Lung (tissue), 12 donors: ENCODE measurements around the gene KCNK2. TPM values are rescaled to one million over a fixed set of nuclear protein-coding genes. Genes with fewer than 3 reads are reported as not detected.

Experiments
- ATAC-seq: fragments of 200-7000 bp; cut with Tn5 transposase; one replicate; pipeline ENCODE4 v1.9.1; 2020; ENCODE audit warnings: moderate number of reproducible peaks; ENCODE audit not compliant: insufficient read depth, low FRiP score
- DNase-seq, 3 donors: peaks; one replicate each; pipeline ENCODE4 v3.0.0-alpha.2; 2013 to 2017
- H3K27ac ChIP-seq, 2 donors: one replicate each; pipeline ENCODE4 v1.5.1; 2013; ENCODE audit warnings: mild to moderate bottlenecking in 2 of 2, moderate library complexity in 2 of 2, control low read depth in 1 of 2, inconsistent platforms in 1 of 2, low read depth in 1 of 2, low read length in 1 of 2
- H3K27me3 ChIP-seq, 3 donors: one replicate each; pipeline ENCODE4 v1.5.1; 2013; ENCODE audit warnings: low read length in 2 of 3; ENCODE audit not compliant: control insufficient read depth in 3 of 3, insufficient read depth in 3 of 3
- H3K36me3 ChIP-seq, 4 donors: one replicate each; pipeline ENCODE4 v1.5.1; 2013; ENCODE audit warnings: low read length in 4 of 4, mild to moderate bottlenecking in 1 of 4, moderate library complexity in 1 of 4; ENCODE audit not compliant: control insufficient read depth in 4 of 4, insufficient read depth in 4 of 4
- H3K4me1 ChIP-seq, 5 donors: one replicate each; pipeline ENCODE4 v1.5.1; 2013; ENCODE audit warnings: low read length in 5 of 5, mild to moderate bottlenecking in 2 of 5, moderate library complexity in 1 of 5; ENCODE audit not compliant: control insufficient read depth in 5 of 5, insufficient read depth in 5 of 5
- H3K4me3 ChIP-seq: one replicate; pipeline ENCODE4 v1.5.1; 2013; ENCODE audit warnings: mild to moderate bottlenecking, control low read depth, moderate library complexity
- H3K9ac ChIP-seq, 2 donors: one replicate each; pipeline ENCODE4 v1.5.1; 2013; ENCODE audit warnings: low read length in 2 of 2, control low read depth in 1 of 2; ENCODE audit not compliant: insufficient read depth in 1 of 2
- H3K9me3 ChIP-seq, 4 donors: one replicate each; pipeline ENCODE4 v1.5.1; 2013; ENCODE audit warnings: low read length in 3 of 4, mild to moderate bottlenecking in 1 of 4, moderate library complexity in 1 of 4; ENCODE audit not compliant: control insufficient read depth in 4 of 4, insufficient read depth in 3 of 4
- CTCF ChIP-seq: IDR thresholded peaks from 2 replicates; pipeline ENCODE4 v1.5.1; 2012; ENCODE audit warnings: mild to moderate bottlenecking; ENCODE audit errors: control extremely low read depth, extremely low read depth
- WGBS, 2 donors: extraction: QIAGEN DNeasy Blood & Tissue Kit; methylation state at CpG; one replicate each; pipeline ENCODE4 v1.1.7; 2013; 5-methylcytosine and 5-hydroxymethylcytosine counted together
- polyA plus RNA-seq, 2 donors: library from polyadenylated mRNA; stranded (reverse); fragments of 200-250 nt; gene quantifications; one replicate each; pipeline ENCODE4 v1.2.1, GENCODE V29; 2013
- total RNA-seq, 2 donors: library from RNA; depleted of rRNA in 1 of 2; stranded (reverse); fragments of >200 nt in 1 of 2; gene quantifications; one replicate each; pipeline ENCODE4 v1.2.1, GENCODE V29; 2014 to 2021
- donor health status: control.
- donor health status: control.
- donor health status: Bipolar disorder and iron deficiency.
- donor health status: healthy.
- donor health status: DM: yes; HTN: yes; CAD: no.

The KCNK2 gene
- total and polyA plus RNA-seq, 4 donors, result 0.05 to 0.71 (median 0.18) TPM

DNA sequence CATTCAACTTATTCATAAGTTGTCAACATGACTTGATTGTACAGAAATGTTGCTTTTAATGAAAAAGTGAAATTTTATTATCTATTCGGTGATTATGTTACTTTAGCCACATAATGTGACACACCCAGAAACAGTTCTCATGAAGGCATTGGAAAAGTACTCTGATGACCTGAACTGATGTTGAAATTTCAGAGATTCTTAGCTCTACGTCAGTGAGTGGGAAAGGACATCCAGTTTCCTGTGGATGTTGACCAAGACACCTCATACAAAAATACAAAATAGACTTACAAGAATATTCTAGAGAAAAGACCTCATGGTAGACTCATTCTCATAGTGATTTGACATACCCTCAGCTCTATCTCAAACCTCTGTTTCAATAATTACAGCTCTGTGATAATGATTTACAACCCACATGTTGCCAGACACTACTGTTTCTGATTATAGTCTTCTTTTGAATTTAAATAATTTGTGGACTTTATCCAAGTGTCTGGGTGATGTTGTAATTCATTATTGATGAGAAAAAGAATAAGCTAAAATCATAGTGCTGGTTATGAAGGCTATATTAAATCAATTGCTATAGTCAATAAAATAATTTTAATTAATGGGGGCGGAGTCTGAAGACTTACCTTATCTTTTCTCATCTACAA is 37.3 kb downstream of the KCNK2 start:
- no peaks in the 10 kb centered on the region for H3K36me3 ChIP-seq
- DNase-seq, result no peak
- no peak for ATAC-seq
- H3K9me3 ChIP-seq, result no peaks in the 10 kb centered on the region
- H3K27me3 ChIP-seq, result no peaks in the 10 kb centered on the region
- 45 to 88% methylated on average over 3 of the region's 3 CpGs for WGBS, 2 donors
- H3K4me1 ChIP-seq, result no peaks in the 10 kb centered on the region
- no peak overlapping the region for H3K4me3 ChIP-seq
- H3K27ac ChIP-seq, result no peak overlapping the region
- no peak for TF ChIP-seq CTCF
- no peak overlapping the region for H3K9ac ChIP-seq

GRCh38 chr1:215128504-215128903 is 46.0 kb downstream of the KCNK2 start:
- ATAC-seq, result no peak
- no peak for DNase-seq
- no peak overlapping the region for H3K4me3 ChIP-seq
- H3K27ac ChIP-seq, result no peak overlapping the region
- TF ChIP-seq CTCF, result no peak
- no peak overlapping the region for H3K9ac ChIP-seq
- no peaks in the 10 kb centered on the region for H3K36me3 ChIP-seq
- H3K9me3 ChIP-seq, result no peaks in the 10 kb centered on the region
- H3K4me1 ChIP-seq, result no peaks in the 10 kb centered on the region
- H3K27me3 ChIP-seq, result no peaks in the 10 kb centered on the region

DNA sequence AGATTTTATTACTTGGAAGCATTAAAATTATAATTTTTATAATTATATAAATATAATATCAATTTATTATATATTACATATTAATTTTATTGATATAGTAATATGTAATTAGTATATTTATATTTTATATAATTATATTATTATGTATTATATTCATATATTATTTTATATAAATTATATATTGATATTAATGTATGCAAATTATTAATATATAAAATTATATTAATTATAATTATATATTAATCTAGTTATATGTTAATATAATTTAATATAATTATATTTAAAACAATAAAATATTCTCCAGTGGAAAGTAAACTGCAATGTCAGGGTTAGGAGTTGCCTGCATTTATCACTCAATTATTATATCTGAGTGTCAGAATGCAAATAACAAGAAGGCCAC is 48.8 kb downstream of the KCNK2 start:
- Histone ChIP-seq H3K4me3 (no peak overlapping the region), H3K36me3 (no peaks in the 10 kb centered on the region), H3K9ac (no peak overlapping the region), H3K27me3 (no peaks in the 10 kb centered on the region), H3K9me3 (no peaks in the 10 kb centered on the region), H3K4me1 (no peaks in the 10 kb centered on the region), H3K27ac (no peak overlapping the region)
- no peak for ATAC-seq
- DNase-seq, result no peak
- no peak for TF ChIP-seq CTCF

DNA sequence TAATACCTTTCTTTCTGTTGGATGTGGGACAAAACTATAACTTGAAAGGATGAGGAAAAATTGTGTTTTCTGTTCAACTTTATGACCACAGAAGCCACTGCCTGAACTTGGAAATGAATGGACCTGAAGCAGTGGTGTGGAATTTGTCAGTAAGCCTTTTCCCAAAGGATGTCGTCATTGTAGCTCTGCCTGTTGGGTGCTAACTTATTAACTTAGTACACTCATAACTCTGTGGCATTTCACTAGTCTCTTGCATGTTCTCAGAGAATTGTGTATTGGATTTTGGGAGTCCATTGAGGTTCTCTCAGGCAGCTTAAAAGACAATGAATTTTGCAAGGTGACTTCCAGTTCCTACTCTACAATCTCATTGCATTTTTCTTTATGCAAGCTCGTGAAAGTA is 49.6 kb downstream of the KCNK2 start:
- no peak for ATAC-seq
- no peak for DNase-seq
- H3K27ac ChIP-seq, result no peak overlapping the region
- H3K9me3 ChIP-seq, result no peaks in the 10 kb centered on the region
- no peaks in the 10 kb centered on the region for H3K27me3 ChIP-seq
- no peaks in the 10 kb centered on the region for H3K4me1 ChIP-seq
- no peak overlapping the region for H3K4me3 ChIP-seq
- no peaks in the 10 kb centered on the region for H3K36me3 ChIP-seq
- 77 to 80% methylated on average over 2 of the region's 2 CpGs for WGBS, 2 donors
- no peak overlapping the region for H3K9ac ChIP-seq
- no peak for TF ChIP-seq CTCF
